Body of pancreas (tissue), 4 donors: ENCODE measurements around the gene NRCAM.

Experiments
- CTCF ChIP-seq, 7 experiments: fragments of 450-650 bp in 4 of 7; fragments of 200-600 bp in 3 of 7; sonication (generic) in 3 of 7; IDR thresholded peaks; one replicate each; pipeline ENCODE4 v1.5.1; 2016 to 2019; ENCODE audit warnings: antibody characterized with exemption in 7 of 7
- POLR2A ChIP-seq, 3 donors: fragments of 450-650 bp; IDR thresholded peaks; one replicate each; pipeline ENCODE4 v1.6.1; 2016; ENCODE audit warnings: antibody characterized with exemption in 3 of 3, mild to moderate bottlenecking in 2 of 3

GRCh38 chr7:108102671-108103312, 353.4 kb downstream of the NRCAM start:
- TF ChIP-seq CTCF (IDR thresholded peaks at IDR 0.05), result no peak
- no peak for TF ChIP-seq POLR2A (IDR thresholded peaks at IDR 0.05)
